HG03469 (cell line): Measurements from ENCODE around the gene CRADD.
"Not testable (repeated sequence)": the region's sequence is repeated elsewhere in the genome, so short reads cannot be mapped to it uniquely, and the experiment has no call there.

Source experiments
- ATAC-seq: cut with Tn5 transposase; IDR thresholded peaks from one replicate; pipeline ENCODE4 v1.9.1; 2021; ENCODE audit warnings: mild to moderate bottlenecking, moderate library complexity, moderate number of reproducible peaks; ENCODE audit not compliant: unreplicated experiment

Gene CRADD

DNA sequence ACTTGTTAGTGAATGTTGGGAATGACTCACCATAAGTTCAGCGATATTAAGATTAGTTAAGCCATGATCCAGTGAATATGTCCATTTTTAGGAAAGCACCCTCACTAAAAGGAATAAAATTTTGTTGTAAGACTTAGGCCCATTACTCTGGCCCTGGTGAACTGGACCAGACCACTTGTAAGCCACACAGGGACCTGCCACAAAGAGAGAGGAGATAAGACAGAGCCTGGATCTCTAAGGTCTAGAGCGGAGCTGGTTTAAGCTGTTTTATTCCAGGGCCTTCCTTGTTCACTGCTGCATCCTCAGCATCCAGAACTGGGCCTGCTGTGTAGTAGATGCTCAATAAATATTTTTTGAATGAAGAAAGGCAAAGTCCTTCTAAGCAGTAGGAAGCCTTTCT lies 79.1 kb downstream of the CRADD start:
- no peak for ATAC-seq

DNA sequence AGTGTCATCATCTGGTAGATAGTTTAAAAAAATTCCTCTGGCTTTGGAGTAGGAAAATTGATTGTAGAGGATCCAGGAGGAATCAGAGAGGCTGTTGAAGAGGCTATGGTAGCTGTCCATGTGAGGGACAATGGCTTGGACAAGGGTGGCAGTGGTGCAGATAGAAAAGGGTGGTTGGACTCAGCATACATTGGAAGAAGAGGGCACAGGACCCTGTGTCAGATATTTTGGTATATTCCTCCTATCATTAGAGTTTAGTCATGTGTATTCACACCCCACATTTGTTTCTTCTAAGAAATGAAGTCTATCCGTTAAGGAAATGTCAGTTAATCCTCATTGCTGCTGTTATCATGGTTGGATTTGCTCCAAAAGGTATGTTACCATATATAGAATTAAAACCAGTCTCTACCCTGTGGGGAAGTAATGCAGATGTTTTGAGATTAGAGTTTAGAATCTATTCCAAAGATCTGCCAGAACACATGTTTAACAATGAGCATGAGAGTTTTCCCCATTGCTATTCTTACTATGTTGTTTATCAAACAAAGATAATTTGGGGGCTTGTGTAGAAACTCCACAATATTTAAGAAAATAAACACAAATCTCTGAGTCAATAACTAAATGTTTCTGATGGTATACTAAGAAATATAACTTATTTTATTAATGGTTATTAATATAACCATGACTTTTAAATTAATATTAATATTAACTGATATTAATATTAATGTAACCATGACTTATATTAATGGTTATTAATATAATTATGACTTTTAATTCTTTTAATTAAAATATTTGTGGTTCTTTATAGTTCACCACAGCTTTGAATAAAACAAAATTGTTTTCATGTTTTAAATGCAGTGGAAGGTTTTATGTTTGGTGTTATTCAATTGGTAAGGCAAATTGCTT lies 80.9 kb downstream of the CRADD start:
- no peak for ATAC-seq

DNA sequence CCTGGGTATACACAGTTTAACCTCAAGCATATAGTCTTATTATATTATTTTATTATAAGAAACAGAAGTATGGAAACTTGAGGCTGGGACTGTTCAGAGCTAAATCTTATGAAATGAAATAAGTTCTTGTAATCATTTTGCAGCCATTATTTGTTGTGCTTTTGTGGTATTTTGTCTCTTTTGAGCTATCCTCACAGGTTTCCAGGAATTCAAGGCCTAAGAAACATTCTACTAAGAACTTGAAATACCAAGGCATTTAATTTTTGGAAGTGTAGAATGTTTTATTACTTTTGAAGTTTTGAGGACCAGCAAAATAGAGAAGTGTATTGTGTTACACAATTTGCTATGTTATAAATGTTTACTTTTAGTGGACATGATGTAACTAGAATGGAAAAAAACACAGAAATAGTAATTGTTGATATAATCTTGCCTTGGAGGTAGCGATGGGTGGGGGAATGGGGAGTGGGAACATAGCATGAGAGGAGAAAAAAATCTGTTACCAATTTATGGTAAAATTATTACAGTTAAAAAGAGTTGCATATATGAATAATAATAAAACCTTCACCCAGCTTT lies 81.7 kb downstream of the CRADD start:
- no peak for ATAC-seq

DNA sequence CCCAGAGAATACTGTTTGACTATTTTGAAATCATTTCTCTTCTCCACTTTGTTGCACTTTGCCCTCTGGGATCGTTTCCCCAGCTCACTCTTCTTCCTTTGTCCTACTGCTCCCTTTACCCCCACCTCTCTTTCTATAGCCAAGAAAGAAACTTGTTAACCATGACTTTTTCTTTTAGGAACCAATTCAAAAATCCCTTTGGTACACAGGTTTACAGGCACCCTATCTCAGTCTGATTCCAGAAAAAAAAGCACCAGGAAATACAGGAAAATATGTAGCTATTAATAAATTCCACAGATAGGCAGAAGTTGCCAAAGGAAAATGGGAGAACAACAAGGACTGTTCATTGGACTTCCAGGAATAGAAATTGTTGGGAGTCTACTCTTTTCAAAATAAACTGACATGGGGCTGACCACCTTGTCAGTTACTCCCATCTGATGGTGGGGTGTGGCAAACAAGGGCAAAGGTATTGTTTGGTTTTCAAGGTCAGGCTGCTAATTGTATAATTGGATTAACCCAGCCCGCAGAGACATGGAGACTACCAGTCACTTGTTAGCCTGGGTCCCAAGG lies 82.4 kb downstream of the CRADD start:
- no peak for ATAC-seq

DNA sequence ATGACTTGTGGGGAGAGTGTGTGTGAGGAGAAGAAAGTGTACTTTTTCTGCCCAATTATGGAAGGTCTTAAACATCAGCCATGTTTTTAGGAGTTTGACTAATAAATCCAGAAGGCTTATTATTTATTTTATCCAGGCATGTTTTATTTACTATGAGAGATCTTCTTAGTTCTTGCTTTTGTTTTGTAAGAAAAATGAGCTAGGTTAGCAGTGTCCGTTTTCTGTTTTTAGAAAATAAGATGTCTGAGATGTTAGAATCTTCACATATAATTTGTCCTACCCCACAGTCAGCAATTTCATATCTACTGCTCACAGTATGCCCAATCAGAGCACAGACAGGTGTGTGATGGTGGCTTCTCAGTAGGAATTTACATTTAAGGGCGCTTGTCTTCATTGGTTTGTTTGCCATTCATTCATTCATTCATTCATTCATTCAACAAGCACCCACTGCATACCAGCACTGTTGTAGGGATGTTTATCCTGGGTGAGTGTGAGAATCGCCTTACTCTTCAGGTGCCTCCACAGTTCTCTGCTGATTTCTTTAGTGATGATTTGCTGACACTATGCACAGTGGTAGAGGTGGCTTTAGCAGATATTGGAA lies 83.2 kb downstream of the CRADD start:
- ATAC-seq = no peak

DNA sequence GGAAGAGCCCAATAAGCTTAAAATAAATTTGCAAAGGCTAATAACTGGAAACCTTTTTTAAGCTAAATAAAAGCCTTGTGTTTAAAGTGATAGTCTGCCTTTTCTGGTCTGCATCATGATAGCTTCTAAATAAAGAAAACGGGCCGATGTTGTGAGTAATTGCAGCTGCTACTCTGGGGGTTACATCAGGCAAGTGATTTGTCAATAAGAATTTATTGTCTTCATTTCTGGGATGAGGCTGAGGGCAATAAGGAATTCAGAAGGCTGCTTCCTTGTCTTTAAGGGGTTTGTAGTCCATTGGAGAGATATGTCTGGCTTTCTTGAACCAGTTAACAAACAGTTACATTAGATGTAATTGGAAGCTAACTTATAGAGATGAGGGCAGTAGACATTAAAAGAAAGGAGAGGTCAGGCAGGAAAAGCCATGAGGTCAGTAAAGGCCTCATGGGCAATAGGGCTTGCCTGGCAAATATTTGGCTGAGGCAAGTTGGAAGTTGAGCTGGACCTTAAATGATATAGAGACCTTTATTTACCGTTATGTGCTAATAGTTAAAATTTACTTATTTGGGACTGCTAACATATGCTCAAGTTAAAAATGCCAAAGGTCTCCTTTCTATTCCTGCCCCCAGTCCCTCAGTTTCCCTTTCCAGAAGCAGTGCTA lies 85.0 kb downstream of the CRADD start:
- no peak for ATAC-seq

DNA sequence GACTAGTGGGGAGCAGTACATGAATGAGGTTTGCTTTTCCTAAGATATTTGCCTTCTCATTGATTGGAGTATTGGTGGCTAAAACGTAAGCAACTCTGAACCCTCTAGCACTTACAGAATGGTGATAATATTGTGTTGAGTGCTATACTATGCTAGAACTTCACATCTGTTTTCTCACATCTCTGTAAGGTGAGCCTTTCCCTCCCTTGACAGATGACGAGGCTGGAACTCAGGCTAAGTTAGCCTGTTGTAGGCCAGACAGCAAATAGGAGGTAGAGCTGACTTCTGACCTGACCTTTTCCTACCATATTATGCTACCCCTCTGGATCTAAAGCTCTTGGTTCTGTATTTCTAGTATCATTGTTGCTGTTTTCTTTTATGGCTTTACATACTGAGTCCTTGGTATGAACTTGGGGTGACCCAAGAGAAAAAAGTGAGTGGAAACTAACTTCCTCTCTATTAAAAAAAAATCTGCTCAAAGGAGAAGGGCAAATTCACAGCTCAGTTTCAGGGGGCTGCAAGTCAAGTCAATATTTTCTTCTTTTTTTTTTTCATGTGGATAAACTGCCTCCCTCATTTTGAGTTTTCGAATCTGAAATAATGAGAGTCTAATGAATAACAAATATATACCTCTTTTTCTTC lies 85.9 kb downstream of the CRADD start:
- ATAC-seq = no peak

DNA sequence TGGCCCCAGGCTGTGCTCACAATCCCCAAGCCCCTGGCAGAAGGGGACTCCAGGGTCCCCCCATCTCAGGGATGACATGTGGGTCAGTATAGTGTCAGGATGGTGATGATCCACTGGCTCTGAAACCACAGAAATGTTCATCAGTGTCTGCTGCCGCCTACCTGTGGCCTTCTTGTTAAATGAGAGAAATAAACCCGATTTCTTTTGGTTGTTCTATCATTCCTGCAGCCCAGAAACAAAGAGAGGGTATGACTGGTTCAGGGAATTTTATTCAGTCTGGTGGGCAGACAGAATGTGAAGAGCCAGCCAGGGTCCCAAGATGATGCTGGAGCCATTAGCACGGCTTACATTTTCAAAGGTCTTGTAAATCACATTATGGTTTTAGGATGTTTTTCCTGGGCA lies 86.6 kb downstream of the CRADD start:
- ATAC-seq = no peak

DNA sequence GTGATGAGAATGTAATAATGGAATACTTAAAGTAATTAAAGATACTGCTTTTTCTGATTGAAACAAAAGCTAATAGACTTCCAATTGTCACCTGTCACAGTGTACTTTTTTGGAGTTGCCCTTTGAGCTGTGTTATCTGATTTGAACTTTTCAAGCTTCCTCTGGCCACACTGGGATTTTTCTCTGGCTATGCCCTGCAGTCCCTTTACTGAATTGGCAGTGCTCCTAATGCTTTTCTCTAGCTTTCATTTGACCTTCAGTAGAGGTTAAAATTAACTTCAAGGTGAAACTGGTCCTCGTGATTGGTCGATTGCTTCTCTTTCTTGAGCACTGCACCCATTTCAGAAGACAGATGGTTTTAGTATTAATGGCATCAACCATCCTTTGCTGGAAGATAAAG lies 89.2 kb downstream of the CRADD start:
- ATAC-seq = no peak

DNA sequence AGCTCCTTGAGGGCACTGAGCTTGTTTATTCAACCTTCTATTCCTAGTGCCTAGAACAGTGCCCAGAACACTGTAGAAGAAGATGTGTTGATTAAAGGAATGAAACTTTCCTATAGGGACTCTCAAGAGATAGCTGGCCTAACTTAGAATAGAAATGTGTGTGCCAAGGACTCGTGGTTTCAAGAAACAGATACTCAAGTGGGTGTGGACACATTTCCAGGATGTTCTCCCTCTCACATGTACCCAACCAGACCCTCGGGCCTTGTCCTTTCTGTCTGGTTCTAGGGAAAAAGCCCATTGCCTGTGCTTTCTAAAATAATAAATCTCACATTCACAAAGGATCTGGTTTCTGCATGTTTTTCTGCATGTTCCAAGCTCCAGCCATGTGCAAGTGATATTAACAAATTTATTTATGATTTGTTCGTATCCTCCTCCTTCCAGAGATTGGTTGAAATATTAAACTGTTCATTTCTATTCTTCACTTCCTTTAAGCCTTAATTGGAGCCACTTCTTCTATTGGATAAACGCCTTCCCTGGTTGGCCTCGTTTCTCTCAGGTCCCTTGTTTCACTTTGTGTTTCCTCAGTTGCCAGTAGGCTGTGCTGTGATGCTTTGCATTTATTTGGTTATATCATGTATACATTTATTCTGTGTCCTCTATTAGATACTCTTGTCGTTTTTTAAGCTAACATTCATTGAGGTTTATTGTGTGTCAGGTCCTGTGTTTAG lies 89.8 kb downstream of the CRADD start:
- ATAC-seq = no peak

DNA sequence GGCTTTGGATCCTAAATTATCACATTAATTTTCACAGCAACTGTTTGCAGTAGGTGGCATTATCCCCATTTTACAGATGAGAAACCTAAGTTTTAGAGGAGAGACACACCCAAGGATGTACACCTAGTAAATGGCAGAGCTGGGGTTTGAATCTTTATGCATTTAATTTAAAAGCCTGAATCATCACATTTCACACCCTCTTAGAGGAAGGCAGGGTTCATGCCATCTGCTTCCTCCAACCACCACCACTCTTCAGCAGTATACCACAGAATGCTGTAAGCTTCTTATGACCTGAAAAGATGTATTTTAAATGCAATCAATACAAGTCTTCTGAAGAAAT lies 90.3 kb downstream of the CRADD start:
- no peak for ATAC-seq

DNA sequence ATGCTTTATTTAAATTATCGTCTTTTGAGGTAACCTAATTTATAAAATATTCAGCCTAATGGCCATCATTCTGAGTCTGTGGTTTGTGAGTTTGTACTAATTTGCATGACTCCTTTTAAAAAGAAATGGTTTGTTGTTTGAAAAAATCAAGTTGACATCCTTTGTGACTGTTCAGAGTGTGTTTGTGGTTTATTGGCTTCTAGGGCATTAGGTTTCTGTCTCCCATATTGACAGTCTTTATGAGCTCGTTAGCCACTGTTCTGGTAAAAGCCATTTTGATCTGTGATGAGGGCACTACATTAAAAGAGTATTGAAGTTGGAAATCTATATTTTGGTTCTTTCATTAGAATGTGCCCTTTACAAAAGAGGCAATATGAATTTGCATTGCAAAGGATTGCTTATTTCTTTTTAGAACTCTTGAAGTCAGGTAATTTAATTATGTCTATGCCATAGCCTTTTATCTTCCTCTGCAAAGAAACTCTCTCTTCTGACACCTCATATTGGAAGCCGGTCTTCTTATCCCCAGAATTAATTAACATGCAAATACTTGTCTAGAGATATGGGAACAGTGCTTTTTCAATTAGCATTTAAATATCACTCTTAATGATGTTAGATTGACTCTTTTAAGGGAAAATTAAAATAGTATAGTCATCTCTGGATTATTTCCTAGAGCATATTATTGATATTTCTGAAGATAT lies 95.0 kb downstream of the CRADD start:
- ATAC-seq = no peak

DNA sequence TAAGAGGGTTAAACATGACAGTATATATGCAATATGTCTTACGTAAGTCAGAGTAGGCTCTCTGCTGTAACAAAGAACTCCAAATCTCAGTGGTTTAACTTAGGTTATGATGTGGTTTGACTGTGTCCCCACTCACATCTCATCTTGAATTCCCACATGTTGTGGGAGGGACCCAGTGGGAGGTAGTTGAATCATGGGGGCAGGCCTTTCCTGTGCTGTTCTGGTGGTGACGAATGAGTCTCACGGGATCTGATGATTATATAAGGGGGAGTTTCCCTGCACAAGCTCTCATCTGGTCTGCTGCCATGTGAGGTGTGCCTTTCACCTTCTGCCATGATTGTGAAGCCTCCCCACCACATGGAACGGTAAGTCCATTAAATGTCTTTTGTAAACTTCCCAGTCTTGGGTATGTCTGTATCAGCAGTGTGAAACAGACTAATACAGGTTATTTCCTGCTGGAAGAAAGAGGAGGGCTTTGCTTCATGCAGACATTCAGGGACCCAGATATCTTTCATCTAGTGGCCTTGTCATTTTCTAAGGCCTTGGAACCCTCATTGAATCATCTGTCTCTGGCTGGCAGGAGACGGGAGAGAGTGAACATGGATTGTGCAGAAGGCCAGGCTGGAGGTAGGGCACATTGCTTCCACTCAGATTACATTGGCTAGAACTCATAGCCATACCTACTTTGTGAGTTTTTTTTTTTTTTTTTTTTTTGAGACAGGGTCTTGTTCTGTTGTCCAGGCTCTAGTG lies 96.1 kb downstream of the CRADD start:
- ATAC-seq = no peak

DNA sequence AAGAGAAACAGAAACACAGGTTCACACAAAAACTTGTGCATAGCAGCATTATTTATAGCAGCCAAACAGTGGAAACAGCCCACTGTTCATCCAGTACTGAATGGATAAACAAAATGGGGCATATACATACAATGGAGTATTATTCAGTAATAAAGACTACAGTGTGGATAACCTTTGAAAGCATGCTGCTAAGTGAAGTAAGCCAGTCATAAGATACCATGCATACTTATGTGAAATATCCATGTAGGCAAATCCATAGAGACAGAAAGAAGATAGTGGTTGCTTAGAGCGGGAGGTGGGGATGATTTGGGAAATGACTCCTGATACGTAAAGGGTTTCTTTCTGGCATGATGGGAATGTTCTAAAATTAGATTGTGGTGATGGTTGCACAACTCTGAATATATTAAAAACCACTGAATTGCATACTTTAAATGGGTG lies 99.4 kb downstream of the CRADD start:
- no peak for ATAC-seq

DNA sequence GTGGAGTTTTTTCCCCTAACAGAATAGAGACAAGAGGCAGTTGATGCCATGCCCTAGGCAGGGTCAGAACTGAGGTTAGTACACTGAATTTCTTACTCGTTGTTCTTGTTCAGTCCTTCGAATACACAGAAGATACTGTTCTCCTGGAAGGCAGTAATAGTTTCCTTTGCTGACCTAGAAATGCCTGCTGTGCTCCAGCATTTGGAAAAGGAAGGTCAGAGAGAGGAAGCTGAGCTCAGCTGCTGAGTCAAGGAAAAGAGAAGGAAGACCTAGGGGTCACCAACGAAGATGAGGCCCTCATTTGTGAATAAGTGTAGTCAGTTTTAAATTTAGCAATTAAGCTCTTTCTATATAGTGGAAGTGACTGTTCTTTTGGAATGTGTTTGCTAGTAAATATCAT lies 100.1 kb downstream of the CRADD start:
- ATAC-seq = no peak

DNA sequence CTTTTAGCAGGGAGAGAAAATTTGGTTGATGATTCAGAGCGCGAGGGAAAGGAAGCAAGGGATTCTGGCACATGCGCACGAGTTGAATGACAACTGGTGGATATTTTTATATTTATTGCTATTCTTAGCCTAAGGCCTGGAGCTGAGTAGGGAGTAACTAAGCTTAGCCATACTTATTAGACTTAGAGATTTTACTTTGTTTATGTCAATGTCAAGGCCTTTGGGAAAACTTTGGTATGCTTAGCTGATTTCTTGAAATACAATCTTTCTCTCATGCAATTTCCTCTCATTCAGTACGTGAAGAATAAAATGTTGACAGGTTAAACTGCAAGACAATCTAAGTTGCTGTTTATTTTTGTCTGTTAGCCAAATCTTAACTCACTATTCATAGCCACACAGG lies 101.1 kb downstream of the CRADD start:
- ATAC-seq = no peak

DNA sequence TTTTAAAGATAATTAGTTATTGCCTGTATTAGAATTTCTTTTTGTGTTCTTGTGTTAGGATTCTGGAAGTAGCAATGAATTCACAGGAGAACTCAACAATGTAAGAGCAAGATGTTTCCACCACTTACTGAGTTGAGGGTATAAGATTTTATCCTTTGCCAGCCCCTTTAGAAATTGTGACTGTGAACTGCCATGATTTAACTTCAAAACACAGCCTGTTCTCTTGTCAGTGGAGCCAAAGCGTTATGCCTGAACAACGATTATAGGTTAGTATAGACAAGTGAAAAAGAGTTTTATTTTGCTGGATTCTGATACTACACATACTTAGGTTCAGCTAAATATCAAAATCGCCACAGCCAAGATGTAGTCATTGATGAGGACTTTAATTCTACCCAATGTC lies 101.6 kb downstream of the CRADD start:
- no peak for ATAC-seq

DNA sequence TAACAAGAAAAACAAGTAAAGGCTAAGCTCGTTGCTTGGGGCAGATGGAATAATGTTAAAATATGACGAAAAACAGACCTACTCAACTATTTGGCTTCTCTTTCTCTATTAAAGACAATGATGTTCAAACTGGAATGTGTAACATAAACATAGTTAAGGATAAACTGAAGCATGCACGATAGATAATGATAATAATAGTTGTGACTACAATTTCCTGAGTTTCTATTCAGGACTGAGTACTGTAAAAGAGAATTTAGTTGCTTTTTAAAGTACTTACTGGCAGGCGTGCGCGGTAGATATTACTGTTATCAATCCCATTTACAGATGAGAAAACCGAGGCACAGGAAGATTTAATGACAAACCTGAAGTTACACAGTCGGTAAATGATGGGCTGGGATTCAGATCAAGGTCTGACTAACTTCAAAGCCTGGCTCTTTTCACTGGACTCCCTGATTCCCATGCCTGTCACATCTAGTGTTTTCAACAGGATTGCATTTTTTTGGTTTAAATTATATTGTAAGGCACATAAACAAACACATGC lies 103.0 kb downstream of the CRADD start:
- no peak for ATAC-seq

DNA sequence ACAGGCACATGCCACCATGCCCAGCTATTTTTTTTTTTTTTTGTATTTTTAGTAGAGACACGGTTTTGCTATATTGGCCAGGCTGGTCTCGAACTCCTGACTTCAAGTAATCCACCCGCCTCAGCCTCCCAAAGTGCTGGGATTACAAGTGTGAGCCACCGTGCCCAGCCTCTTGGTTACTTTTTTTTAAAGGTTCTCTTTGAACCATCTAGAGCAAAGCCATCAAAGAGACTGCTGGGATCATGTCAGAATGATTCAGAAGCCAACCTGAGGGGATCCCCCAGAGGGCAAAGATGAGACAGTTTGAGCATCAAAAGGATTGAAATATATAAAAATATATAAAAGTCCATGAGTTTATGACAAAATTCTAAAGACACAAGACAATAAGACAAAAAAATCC lies 103.7 kb downstream of the CRADD start:
- not testable (repeated sequence) for ATAC-seq
